Endothelial cell of umbilical vein (primary cell): ENCODE measurements around the gene TRPM7. TPM values are rescaled to one million over a fixed set of nuclear protein-coding genes. Genes with fewer than 3 reads are reported as not detected.

Source experiments
- BruUV-seq: library from RNA; stranded (reverse); fragments of 400-500 nt; replicated peaks from 2 replicates; lab custom pipeline; 2021; lab: Mats Ljungman, UMichigan
- CTCF ChIA-PET: fragments of 300-600, 350-600 bp; sonication (Branson Sonifier 250); formaldehyde crosslinking; loops from one replicate; lab custom pipeline; 2021; ENCODE audit warnings: antibody characterized with exemption, inconsistent platforms; lab: Charles Lee
- POLR2A ChIA-PET: fragments of 300-600, 350-600 bp; sonication (Branson Sonifier 250); formaldehyde crosslinking; loops from one replicate; lab custom pipeline; 2021; ENCODE audit warnings: antibody characterized with exemption, inconsistent platforms; lab: Charles Lee
- DNase-seq: peaks from one replicate; pipeline ENCODE4 v3.0.0-alpha.2; 2011; ENCODE audit warnings: low read depth, low spot score
- FAIRE-seq: peaks from 2 replicates; lab custom pipeline; 2011; peaks lifted over from hg19 to GRCh38; lab: Jason Lieb, UNC
- H2AFZ ChIP-seq: 2 replicates; pipeline ENCODE4 v1.6.0; 2012; ENCODE audit warnings: low read depth, low read length, control low read depth, inconsistent platforms
- H3K27ac ChIP-seq: 2 replicates; pipeline ENCODE4 v1.5.1; 2011; ENCODE audit warnings: low read depth, mild to moderate bottlenecking, control low read depth, low read length, moderate library complexity; ENCODE audit not compliant: insufficient read depth
- H3K27me3 ChIP-seq, 2 experiments: 2 replicates each; pipeline versions ENCODE4 v1.6.0 to v1.6.1; 2011; ENCODE audit warnings: low read length in 2 of 2, mixed read lengths in 1 of 2; ENCODE audit not compliant: control insufficient read depth in 2 of 2, insufficient read depth in 2 of 2
- H3K36me3 ChIP-seq, 2 experiments: 2 replicates in 1 of 2; 3 replicates in 1 of 2; pipeline ENCODE4 v1.5.1; 2011; ENCODE audit warnings: low read length in 2 of 2, mild to moderate bottlenecking in 1 of 2, moderate library complexity in 1 of 2; ENCODE audit not compliant: control insufficient read depth in 2 of 2, insufficient read depth in 2 of 2; ENCODE audit errors: extremely low read depth in 1 of 2
- H3K4me1 ChIP-seq: 3 replicates; pipeline ENCODE4 v1.5.1; 2011; ENCODE audit warnings: mild to moderate bottlenecking, low read length; ENCODE audit not compliant: control insufficient read depth, insufficient read depth; ENCODE audit errors: extremely low read depth
- H3K4me2 ChIP-seq: 2 replicates; pipeline ENCODE4 v1.6.1; 2011; ENCODE audit warnings: low read length, control low read depth, mixed read lengths; ENCODE audit not compliant: insufficient read depth
- H3K4me3 ChIP-seq, 3 experiments: fragments of 200-600 bp in 1 of 3; sonication (generic), shearing (Covaris generic) in 1 of 3; replicated peaks in 1 of 3; 2 replicates each; pipeline ENCODE4 v1.5.1; 2011 to 2016; ENCODE audit warnings: control low read depth in 3 of 3, low read length in 3 of 3, mild to moderate bottlenecking in 2 of 3, inconsistent platforms in 1 of 3, low read depth in 1 of 3, moderate library complexity in 1 of 3; ENCODE audit not compliant: insufficient read depth in 1 of 3
- H3K79me2 ChIP-seq: 2 replicates; pipeline ENCODE4 v1.6.0; 2012; ENCODE audit warnings: low read length, inconsistent platforms; ENCODE audit not compliant: control insufficient read depth, insufficient read depth
- H3K9ac ChIP-seq: replicated peaks from 2 replicates; pipeline ENCODE3; 2011; ENCODE audit warnings: low read length, control low read depth; ENCODE audit not compliant: insufficient read depth; ENCODE audit errors: extremely low read depth
- H3K9me1 ChIP-seq: replicated peaks from 3 replicates; pipeline ENCODE4 v1.6.0; 2011; ENCODE audit warnings: mild to moderate bottlenecking, low read length; ENCODE audit not compliant: control insufficient read depth, insufficient read depth; ENCODE audit errors: extremely low read depth
- H3K9me3 ChIP-seq: replicated peaks from 2 replicates; pipeline ENCODE4 v1.5.1; 2012; ENCODE audit warnings: low read length, inconsistent platforms; ENCODE audit not compliant: control insufficient read depth, insufficient read depth
- H4K20me1 ChIP-seq: replicated peaks from 2 replicates; pipeline ENCODE3; 2011; ENCODE audit warnings: mild to moderate bottlenecking, low read length; ENCODE audit not compliant: control insufficient read depth, insufficient read depth; ENCODE audit errors: extremely low read depth
- CTCF ChIP-seq, 2 donors: IDR thresholded peaks; 1 replicate in 1 of 2; 2 replicates in 1 of 2; pipeline ENCODE4 v1.5.1; 2011; ENCODE audit warnings: low read length in 2 of 2, mild to moderate bottlenecking in 2 of 2, moderate library complexity in 2 of 2, control low read depth in 1 of 2, inconsistent platforms in 1 of 2, low read depth in 1 of 2; ENCODE audit not compliant: insufficient read depth in 1 of 2; ENCODE audit errors: extremely low read depth in 1 of 2
- EZH2 ChIP-seq: IDR thresholded peaks from 2 replicates; pipeline ENCODE4 v1.6.1; 2012; ENCODE audit warnings: borderline replicate concordance, low read depth, mild to moderate bottlenecking, moderate library complexity, low read length, inconsistent platforms; ENCODE audit not compliant: severe bottlenecking
- FOS ChIP-seq: IDR thresholded peaks from 2 replicates; pipeline ENCODE4 v1.6.1; 2011; ENCODE audit warnings: mild to moderate bottlenecking, low read length, moderate library complexity, borderline replicate concordance; ENCODE audit not compliant: insufficient read depth
- GATA2 ChIP-seq: IDR thresholded peaks from 2 replicates; pipeline ENCODE4 v1.7.0; 2011; ENCODE audit warnings: low read depth, mild to moderate bottlenecking, moderate library complexity, mixed read lengths, low read length; ENCODE audit not compliant: insufficient read length, insufficient read depth
- JUN ChIP-seq: IDR thresholded peaks from 2 replicates; pipeline ENCODE4 v1.6.1; 2011; ENCODE audit warnings: borderline replicate concordance, low read depth; ENCODE audit not compliant: insufficient read length, insufficient read depth
- MAX ChIP-seq: IDR thresholded peaks from 2 replicates; pipeline ENCODE4 v1.6.1; 2011; ENCODE audit not compliant: insufficient read depth, insufficient read length
- MYC ChIP-seq: IDR thresholded peaks from one replicate; pipeline ENCODE4 v1.6.1; 2011; ENCODE audit warnings: mild to moderate bottlenecking, low read depth, low read length
- POLR2A ChIP-seq: IDR thresholded peaks from 2 replicates; pipeline ENCODE4 v1.6.1; 2012; ENCODE audit warnings: low read depth, mild to moderate bottlenecking, control low read depth, low read length
- POLR2AphosphoS5 ChIP-seq: IDR thresholded peaks from 2 replicates; pipeline ENCODE4 v1.6.1; 2012; ENCODE audit warnings: low read depth, mild to moderate bottlenecking, control low read depth, low read length, moderate library complexity; ENCODE audit not compliant: insufficient read depth
- dilution Hi-C: fragments of 300-500 bp; cut with MboI; formaldehyde crosslinking; loops from one replicate; pipeline ENCODE4 v1.15.0; 2019; ENCODE audit warnings: low sequenced_read_pairs; ENCODE audit not compliant: extremely low pct_ligation_motif_present
- intact Hi-C: fragments of 100-400 bp; cut with micrococcal nuclease; formaldehyde crosslinking; loops from one replicate; pipeline ENCODE4 v1.10.0; 2022
- polyA plus RNA-seq, 4 experiments: library from polyadenylated mRNA; depleted of rRNA in 3 of 4; stranded (reverse) in 3 of 4; unstranded in 1 of 4; fragments of >200 nt; gene quantifications; 2 replicates each; pipeline versions ENCODE4 v1.2.1 to v1.2.3, GENCODE V29; 2011 to 2012; ENCODE audit warnings: missing spikeins in 1 of 4
- total RNA-seq: library from RNA; stranded (reverse); gene quantifications from 2 replicates; pipeline ENCODE4 v1.2.3, GENCODE V29; 2021

Gene TRPM7
- total and polyA plus RNA-seq, 2 donors (not counting 3 experiments of a cell fraction or from before 2014, with no cell fraction given): 6.4 to 34.8 TPM

- Histone ChIP-seq H3K4me1 (no peaks in the 10 kb centered on the region), H3K4me3 (no peak overlapping the region), H3K36me3 (peaks cover 4 to 29% of the 10 kb centered on the region in 2 experiments), H3K4me2 (no peak overlapping the region), H3K79me2 (no peaks in the 10 kb centered on the region), H3K27ac (no peak overlapping the region), H2AFZ (no peak overlapping the region), H4K20me1 (no peaks in the 10 kb centered on the region), H3K9ac (no peak overlapping the region), H3K9me3 (no peaks in the 10 kb centered on the region), H3K9me1 (no peaks in the 10 kb centered on the region), H3K27me3 (no peaks in the 10 kb centered on the region)
- BruUV-seq: no TSS peak
- intact Hi-C loops (no loop called here), dilution Hi-C loops (no loop called here)
- CTCF ChIA-PET: no interaction called here
- TF ChIP-seq EZH2 (no peak), JUN (no peak), MAX (no peak), POLR2AphosphoS5 (no peak), MYC (no peak), GATA2 (no peak), FOS (no peak)
- POLR2A ChIA-PET: no interaction called here
- FAIRE-seq (no peak), DNase-seq (no peak)
Measured at GRCh38 chr15:50594311-50594710, 92.3 kb downstream of the TRPM7 start.

- Histone ChIP-seq H3K4me3 (no peak overlapping the region), H3K27ac (no peak overlapping the region), H3K4me1 (no peaks in the 10 kb centered on the region), H3K79me2 (no peaks in the 10 kb centered on the region), H3K9me1 (no peaks in the 10 kb centered on the region), H2AFZ (no peak overlapping the region), H3K27me3 (no peaks in the 10 kb centered on the region), H3K9me3 (no peaks in the 10 kb centered on the region), H3K36me3 (peaks cover 4 to 34% of the 10 kb centered on the region in 2 experiments), H3K9ac (no peak overlapping the region), H3K4me2 (no peak overlapping the region), H4K20me1 (no peaks in the 10 kb centered on the region)
- POLR2A ChIA-PET: no interaction called here
- BruUV-seq: no TSS peak
- DNase-seq (no peak), FAIRE-seq (no peak)
- no peak for TF ChIP-seq POLR2AphosphoS5
- TF ChIP-seq EZH2: no peak
- no peak for TF ChIP-seq CTCF (IDR thresholded peaks at IDR 0.05; ENCODE audit: extremely low read depth in 1 of 2, insufficient read depth in 1 of 2, low read depth in 1 of 2, low read length in 2 of 2)
- no peak for TF ChIP-seq MYC
- TF ChIP-seq POLR2A: no peak
- TF ChIP-seq GATA2: no peak
- TF ChIP-seq JUN: no peak
- TF ChIP-seq MAX: no peak
- TF ChIP-seq FOS: no peak
- dilution Hi-C loops (no loop called here), intact Hi-C loops (no loop called here)
- CTCF ChIA-PET: no interaction called here
Measured at GRCh38 chr15:50593761-50594160, 92.8 kb downstream of the TRPM7 start.
